GM20431 (cell line): ENCODE measurements around the gene VSTM4.

ENCODE experiments used
- in situ Hi-C: fragments of 300-500 bp; cut with MseI, MboI; formaldehyde crosslinking; loops from one replicate; pipeline ENCODE4 v1.15.0; 2020; ENCODE audit warnings: low sequenced_read_pairs; ENCODE audit not compliant: unreplicated experiment

VSTM4 gene

DNA sequence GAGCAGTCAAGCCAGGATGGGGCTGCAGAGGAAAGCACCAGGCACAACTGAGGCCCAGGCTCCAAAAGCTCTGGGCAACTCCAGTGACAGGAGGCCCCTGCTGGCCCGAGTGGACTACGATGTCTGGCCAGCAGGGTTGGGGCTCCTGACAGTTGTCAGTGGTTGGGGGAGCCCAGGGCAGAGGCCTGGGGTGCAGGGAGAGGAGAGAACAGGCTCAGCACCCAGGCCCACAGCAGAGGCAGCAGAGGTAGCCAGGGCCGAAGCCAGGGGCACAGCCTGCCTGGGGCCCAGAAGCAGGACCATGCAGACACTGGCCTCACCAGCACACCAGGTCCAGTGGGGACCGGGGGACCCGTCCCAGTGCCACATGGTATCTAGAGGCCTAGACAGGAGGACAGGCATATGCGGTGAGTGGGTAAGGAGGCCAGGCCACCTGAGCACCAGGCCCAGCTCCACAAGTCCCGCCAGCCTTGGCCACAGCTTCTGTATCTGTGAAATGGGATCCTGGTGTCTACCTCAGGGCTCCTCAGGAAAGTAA lies 129.6 kb downstream of the VSTM4 start:
- in situ Hi-C loops = loop anchor here (10.0 to 25.0 kb wide), 2 partner anchors 177 to 529 kb away; no protein-coding TSS in a partner anchor

DNA sequence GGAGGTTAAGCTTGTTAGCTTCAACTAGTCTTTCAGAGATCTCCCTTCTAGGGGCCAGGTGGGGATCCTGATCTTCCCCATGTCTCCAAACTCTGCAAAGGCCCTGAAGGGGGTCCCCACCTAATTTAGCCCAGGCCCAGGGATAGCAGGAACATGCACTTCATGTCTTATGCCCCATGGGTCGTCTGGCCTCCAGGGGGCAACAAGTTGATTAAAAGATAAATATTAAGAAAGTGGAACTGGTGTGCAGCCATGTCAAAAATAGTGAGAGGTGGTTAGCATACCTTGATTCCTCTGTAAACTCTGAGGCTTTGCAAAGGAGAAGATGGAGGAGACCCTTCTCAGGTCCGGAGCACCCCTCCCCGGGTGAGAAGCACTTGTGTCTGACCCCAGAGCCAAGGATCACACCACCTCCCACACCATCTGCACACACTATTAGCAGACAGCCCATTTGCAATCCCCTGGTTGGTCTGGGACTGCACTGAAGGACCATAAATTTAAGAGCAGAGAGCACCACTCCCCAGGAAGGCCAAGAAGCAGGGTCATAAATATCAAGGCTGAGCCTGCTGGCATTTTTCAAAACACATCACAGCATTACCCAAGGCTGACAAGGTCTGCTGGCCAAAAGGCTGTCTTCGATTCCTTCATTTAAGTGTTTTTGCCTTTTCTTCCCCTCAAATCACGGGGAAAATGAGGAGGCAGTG lies 131.5 kb downstream of the VSTM4 start:
- in situ Hi-C loops = loop anchor here (10.0 to 25.0 kb wide), 2 partner anchors 179 to 531 kb away; no protein-coding TSS in a partner anchor

- in situ Hi-C loops = loop anchor here (10.0 to 25.0 kb wide), 2 partner anchors 180 to 532 kb away; no protein-coding TSS in a partner anchor
Measured at GRCh38 chr10:48982584-48982983, 132.7 kb downstream of the VSTM4 start.

GRCh38 chr10:48981310-48981907 lies 133.9 kb downstream of the VSTM4 start:
- in situ Hi-C loops = loop anchor here (10.0 to 25.0 kb wide), 2 partner anchors 181 to 533 kb away; no protein-coding TSS in a partner anchor

GRCh38 chr10:48978318-48978717 lies 137.0 kb downstream of the VSTM4 start:
- in situ Hi-C loops = loop anchor here (25.0 kb wide), 1 partner anchor 184 kb away; no protein-coding TSS in a partner anchor

- in situ Hi-C loops = loop anchor here (25.0 kb wide), 1 partner anchor 186 kb away; no protein-coding TSS in a partner anchor
Measured at GRCh38 chr10:48976196-48976595, 139.1 kb downstream of the VSTM4 start.

GRCh38 chr10:48974510-48975156 lies 140.7 kb downstream of the VSTM4 start:
- in situ Hi-C loops = loop anchor here (25.0 kb wide), 1 partner anchor 188 kb away; no protein-coding TSS in a partner anchor

GRCh38 chr10:48973065-48973464 lies 142.3 kb downstream of the VSTM4 start:
- in situ Hi-C loops = no loop called here

GRCh38 chr10:48970654-48971053 lies 144.7 kb downstream of the VSTM4 start:
- in situ Hi-C loops = no loop called here

GRCh38 chr10:48970046-48970445 lies 145.3 kb downstream of the VSTM4 start:
- in situ Hi-C loops = no loop called here

DNA sequence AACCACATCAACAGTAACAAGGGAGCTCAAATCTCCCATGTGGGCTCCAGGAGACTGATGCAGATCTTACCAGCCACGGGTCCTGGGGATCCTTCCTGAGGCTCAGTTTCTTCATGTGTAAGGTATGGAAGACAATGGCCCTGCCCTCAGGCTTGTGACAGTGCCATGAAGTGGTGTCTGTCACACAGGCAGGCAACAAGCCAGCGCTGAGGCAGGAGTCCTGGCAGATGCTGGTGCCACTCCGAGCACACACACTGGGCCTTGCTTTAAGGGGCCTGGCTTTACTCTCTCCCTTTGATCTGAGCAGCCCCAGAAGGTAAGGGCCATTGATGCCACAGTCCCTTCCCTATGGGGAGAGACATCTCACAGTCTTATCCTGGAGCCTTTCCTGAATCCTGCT lies 147.3 kb downstream of the VSTM4 start:
- in situ Hi-C loops = no loop called here

GRCh38 chr10:48965460-48965859 lies 149.9 kb downstream of the VSTM4 start:
- in situ Hi-C loops = no loop called here
